ENCODE measurements around the gene NCOA7. TPM values are rescaled to one million over a fixed set of nuclear protein-coding genes. Genes with fewer than 3 reads are reported as not detected.
"Not testable (repeated sequence)": the region's sequence is repeated elsewhere in the genome, so short reads cannot be mapped to it uniquely, and the experiment has no call there.

NCOA7 gene
- total RNA-seq, 1 experiment from 2014 or later: 5.9 TPM

DNA sequence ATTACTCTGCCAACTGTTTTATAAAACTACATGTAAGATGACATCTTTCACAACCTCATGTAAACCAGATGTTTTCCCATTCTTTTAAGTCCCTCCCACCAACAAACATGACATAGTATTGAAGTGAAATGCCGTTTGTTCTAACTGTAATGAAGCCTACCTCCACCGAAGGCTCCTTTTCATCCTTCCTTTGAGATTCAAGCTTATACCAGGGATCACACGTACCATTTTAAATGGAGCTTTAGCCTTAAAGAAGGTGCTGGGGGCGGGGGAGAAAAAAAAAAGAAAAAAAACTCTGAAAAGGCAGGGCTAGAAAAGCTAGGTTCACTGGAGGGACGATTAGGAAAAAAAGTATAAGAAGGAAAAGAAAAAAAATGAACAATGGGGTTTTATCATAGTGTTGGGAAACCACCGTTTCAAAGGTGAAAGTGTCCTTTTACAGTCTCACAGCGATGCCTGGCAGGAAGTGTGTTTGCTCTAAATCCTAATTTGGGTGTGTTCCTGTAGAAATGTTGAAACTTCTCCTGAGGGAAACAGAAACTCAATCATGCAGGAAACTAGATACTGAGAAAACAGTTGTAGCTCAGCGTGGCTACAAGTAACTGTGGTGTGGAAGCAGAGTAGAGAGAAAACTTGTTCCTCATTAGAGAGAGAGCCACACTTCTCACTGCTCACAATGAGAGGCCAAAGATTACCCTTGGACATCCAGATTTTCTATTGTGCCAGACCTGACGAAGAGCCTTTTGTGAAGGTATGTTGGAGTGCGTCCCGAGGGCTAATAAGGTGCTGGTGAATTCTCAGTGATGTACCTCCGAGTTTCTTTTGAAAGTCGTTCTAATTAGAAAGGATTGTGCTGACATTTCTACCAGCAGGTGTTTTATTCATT lies 128.2 kb downstream of the NCOA7 start:
- DNase-seq (ENCODE audit: low spot score): peak; percentile 69

DNA sequence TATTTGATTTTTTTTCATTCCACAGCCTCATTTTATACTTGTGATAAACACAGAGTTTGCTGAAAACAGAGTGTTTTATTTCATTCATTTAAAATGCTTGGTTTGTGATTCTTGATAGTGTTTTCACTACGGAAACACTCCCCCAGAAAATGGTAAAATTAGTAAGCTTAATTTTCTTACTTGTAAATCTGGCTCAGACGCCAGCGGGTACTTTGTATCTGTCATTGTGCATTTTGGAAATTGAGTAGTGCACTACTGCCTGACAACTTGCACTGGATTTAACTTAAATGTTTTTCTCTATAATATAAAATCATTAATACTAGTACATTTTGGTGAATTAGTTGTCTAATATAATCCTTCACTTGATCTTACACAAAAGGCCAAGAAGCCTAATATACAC lies 128.9 kb downstream of the NCOA7 start:
- no peak for DNase-seq (ENCODE audit: low spot score)

DNA sequence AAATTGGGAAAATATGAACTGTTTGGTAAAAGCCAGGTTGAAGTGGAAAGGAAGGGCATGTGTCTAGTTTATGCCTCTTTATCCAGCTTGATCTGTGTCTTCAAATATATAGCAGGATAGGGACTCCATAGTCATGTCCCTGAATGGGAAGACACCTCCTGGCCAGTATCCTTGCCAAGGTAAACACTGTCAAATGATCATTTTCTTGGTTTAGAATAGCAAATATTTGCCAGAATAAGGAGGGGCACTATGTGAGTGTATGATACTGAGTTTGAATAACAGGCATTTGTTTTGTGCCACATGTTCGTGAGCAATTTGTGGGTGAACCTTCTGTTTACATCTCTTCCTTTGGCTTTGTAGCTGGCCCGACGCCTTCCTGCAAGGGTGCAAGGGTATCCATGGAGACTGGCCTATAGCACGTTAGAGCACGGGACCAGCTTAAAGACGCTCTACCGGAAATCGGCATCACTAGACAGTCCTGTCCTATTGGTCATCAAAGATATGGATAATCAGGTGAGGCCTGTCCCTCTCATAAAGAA lies 131.6 kb downstream of the NCOA7 start:
- DNase-seq (ENCODE audit: low spot score): no peak

DNA sequence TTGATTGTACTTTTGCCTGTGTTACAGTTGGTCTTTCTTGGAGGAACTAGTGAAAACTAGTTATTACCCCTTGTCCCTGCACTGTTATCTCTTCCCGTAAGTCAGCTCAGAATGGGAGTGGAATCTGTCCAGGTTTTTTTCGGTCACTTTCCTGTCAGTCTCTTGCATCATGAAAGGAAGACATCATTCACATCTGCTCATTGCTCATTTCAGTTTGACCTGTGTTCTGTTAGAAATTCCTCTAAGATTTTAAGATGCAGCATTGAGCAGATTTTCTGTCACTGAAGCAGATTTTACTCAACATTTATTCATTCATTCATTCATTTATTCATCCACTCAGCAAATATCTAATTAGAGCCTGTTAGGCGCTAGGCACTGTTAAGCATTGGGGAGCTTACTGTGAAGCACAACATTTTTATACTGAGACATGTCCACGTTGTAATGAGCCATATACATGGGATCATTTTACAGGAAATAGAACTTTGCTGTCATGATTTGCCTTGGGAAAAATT lies 132.7 kb downstream of the NCOA7 start:
- DNase-seq (ENCODE audit: low spot score): no peak

DNA sequence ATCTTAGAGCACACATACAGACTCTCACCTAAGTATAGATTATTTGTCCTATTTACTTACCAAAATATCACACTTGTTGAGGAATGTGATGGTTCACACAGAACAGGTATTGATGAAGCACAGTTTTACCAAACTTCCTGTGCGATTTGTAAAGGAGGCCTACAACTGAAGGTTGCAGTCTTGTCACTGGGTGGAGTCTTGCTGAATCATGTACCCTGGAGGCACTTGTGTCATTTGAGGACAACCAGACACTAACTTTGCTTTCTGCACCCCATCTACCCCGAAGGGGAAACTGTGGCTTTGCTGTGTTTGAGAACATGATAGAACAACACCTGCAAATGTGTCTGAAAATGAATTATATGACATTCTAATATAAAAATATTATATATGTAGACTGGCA lies 133.4 kb downstream of the NCOA7 start:
- peak; percentile 7 for DNase-seq (ENCODE audit: low spot score)

DNA sequence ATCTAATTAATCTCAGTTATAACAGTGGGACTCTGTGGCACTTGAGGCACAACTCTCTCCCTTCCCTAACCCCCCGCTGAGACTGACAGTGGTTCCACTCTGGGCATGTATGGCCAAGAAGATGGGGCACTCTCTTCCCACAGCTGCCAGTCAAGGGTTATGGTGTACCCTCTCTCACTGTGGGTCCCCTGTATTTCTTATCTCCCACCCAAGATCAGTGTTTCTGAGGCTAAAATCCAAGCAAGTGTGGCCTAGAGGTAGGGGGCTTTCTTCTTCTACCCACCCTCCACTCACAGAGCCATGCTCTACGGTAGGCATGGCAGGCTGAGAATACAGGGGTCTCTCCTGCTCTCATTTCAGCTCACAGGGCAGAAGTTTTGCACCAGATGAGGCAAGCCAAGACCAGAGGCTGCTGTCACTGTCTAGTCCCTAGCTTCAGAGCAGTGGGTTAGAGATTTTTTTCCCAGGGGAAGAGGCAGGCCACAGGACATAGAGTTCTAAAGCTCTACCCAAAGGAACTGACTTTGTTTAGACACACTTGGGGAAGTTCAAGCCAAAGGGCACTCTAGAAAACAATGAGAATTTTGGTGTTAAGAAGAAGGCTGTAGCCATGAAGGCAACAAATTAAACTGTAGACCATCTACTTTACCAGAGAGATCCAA lies 134.1 kb downstream of the NCOA7 start:
- no peak for DNase-seq (ENCODE audit: low spot score)

DNA sequence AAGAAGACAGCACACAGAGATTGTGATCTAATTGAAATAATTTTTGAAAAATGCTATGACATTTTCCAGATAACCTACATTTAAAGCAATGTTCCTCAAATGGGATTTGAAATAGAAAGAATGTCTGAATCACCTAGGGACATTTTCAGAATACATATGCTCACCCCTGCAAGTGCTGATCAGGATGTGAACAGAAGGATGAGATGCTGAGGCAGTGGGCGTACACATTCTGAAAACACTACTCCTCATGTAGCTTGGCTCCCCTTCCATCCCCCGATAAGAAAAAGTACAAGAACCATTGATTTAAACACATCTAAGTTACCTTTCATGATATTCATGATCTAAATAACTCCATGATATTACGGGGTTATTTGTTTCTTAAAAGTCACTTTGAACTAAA lies 136.0 kb downstream of the NCOA7 start:
- no peak for DNase-seq (ENCODE audit: low spot score)

DNA sequence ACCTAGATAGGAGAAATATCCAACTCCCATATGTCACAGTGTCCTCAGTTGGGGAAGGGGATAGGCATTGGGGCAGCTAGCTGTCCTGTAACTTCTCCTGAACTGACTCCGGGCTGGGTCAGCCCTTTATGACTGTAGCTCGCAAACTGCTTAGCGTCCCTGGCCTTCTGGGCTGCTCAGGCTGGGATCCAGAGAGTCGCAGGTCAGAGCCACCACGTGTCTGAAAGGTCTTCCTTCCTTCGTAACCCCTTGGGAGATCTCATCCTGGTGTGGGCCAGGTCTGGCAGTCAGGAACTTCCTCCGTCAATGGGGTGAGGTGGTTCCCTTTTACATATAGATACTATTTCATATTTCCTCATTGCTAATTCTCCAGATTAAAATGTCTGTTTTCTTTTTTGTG lies 137.0 kb downstream of the NCOA7 start:
- no peak for DNase-seq (ENCODE audit: low spot score)

DNA sequence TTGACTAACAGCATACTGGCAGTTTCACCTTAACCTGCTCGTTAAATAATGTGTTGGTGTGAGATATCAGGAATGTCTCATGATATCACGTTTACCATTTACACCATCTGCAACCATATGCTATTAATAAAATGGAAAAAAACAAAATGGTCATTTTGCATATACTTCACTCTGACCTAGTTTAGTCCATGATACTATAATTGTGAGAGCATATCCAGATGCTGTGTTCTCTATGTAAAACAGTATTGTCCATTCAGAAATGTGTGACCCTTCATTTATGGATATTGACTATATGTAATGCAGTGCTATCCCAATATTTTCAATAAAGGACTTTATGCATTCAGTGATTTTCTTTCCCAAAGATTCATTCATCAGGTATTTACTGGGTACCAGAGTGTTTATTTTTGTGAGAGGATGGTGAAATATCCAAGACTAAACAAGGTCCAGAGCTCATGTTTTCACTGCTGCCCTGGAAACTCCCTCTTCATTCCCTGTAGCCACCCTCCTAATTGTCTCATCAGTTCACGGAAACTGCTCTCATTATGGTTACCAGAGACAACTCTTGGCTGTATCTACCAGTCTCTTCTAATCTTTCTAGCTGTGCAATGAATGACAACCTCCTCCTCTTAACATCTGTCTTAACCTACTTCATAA lies 140.1 kb downstream of the NCOA7 start:
- DNase-seq (ENCODE audit: low spot score): no peak

DNA sequence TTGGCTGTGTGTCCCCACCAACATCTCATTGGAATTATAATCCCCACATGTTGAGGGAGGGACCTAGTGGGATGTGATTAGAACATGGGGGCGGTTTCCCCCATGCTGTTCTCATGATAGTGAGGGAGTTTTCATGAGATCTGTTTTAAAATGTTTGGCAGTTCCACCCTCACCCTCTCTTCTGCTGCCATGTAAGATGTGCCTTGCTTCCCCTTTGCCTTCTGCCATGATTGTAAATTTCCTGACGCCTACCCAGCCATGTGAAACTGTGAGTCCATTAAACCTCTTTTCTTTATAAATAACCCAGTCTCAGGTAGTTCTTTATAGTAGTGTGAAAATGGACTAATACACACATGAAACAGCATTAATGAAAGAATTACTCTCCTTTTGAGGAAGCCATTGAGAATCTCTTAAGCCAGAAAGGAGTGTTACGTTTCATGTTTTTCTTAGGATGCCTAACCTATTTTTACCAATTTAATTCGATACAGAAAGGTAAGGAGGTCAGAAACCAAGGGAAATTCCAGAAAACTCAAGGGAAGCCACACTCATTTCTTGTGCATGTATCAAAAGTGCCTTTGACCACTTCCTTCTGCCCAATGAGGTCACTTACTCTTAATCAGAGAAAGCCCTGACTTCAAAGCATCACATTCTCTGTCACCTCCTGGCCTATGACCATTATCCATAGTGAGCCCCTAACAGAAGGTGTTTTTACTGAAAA lies 141.1 kb downstream of the NCOA7 start:
- DNase-seq (ENCODE audit: low spot score): no peak

DNA sequence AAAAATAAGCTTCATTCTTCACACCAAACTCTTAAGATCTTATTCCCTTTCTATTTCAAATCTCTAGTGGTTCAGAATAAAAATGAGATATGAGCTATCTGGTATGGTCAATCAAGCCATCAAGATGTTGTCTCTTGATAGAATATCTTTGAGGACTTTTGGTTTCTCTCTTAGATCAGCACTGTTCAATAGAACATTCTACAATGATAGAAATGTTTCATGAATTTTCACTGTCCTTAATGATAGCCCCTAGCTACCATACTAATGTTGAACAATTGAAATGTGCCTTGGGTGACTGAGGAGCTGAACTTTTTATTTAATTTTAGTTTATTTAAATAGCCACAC lies 141.7 kb downstream of the NCOA7 start:
- DNase-seq (ENCODE audit: low spot score): no peak

DNA sequence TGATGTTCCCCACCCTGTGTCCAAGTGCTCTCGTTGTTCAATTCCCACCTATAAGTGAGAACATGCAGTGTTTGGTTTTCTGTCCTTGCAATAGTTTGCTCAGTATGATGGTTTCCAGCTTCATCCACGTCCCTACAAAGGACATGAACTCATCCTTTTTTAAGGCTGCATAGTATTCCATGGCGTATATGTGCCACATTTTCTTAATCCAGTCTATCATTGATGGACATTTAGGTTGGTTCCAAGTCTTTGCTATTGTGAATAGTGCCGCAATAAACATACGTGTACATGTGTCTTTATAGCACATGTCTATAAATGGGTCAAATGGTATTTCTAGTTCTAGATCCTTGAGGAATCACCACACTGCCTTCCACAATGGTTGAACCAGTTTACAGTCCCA lies 144.8 kb downstream of the NCOA7 start:
- not testable (repeated sequence) for DNase-seq (ENCODE audit: low spot score)

DNA sequence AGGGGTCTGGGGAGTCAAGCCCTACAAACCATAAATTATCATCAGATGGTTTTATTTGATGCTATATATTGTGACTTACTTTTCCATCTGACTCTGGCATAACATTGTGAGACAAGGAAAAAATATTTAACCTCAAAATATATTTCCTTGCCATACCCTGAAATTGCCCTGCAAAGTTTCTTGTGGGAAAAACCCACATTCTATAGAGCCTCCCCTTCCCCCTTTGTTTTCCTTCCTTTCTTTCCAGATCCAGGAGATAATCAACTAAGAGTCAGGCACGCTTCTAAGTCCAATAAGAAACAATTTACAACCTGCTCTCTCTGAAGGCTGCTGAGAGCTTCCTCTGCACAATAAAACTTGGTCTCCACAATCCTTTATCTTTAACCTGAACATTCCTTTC lies 148.3 kb downstream of the NCOA7 start:
- no peak for DNase-seq (ENCODE audit: low spot score)

DNA sequence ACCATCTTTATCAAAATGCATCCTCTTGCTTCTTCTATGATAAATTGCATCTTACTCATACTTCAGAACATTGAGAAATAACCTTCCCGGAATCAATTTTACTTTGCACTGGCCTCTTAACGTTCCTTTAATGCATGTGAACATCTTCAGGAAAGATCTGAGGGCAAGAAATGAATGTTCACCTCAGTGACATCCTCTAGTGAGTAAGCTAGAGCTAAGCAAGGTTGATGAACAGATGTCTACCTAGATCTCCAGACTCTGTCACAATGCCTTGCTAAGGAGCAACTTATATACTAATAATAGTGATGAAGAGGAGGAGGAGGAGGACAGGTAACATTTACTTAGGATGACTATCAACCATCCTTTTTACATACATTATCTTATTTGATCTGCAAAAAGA lies 149.0 kb downstream of the NCOA7 start:
- DNase-seq (ENCODE audit: low spot score): no peak

DNA sequence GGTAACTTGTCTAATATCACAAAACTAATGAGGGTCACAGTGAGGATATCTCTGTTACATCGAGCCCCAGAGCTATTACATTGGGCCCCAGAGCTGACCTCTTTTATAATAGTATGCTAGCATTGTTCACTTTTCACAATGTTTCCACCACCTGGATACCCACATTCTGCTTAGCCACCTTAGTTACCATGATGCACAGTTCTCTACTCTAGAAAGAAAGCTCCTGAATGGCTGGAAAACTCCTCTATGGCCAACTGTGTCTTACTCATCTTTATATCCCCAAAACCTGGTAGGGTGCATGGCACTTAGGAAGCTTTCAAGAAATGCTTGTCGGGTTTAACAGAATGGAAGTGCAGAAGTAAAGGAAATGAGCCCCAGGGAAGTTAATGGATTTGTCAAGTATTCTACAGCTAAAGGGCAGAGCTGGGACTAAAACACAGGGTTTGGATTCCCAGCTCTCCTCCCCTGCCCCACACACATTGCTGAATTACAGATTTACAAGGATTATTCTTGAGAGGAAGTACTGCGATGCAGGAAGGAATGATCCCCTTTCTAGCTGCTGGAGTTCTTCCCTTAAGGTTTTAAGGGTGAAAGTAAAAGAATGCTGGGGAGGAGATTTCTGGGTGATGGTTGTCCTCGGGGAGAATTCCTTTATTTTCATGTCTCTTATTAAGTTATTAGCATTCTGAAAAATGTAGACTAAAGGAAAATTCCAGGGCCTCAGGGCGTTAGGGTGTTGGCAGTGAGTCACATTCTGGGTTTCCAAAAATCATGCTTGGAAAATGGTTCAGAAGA lies 149.7 kb downstream of the NCOA7 start:
- peak; percentile 10 for DNase-seq (ENCODE audit: low spot score)

DNA sequence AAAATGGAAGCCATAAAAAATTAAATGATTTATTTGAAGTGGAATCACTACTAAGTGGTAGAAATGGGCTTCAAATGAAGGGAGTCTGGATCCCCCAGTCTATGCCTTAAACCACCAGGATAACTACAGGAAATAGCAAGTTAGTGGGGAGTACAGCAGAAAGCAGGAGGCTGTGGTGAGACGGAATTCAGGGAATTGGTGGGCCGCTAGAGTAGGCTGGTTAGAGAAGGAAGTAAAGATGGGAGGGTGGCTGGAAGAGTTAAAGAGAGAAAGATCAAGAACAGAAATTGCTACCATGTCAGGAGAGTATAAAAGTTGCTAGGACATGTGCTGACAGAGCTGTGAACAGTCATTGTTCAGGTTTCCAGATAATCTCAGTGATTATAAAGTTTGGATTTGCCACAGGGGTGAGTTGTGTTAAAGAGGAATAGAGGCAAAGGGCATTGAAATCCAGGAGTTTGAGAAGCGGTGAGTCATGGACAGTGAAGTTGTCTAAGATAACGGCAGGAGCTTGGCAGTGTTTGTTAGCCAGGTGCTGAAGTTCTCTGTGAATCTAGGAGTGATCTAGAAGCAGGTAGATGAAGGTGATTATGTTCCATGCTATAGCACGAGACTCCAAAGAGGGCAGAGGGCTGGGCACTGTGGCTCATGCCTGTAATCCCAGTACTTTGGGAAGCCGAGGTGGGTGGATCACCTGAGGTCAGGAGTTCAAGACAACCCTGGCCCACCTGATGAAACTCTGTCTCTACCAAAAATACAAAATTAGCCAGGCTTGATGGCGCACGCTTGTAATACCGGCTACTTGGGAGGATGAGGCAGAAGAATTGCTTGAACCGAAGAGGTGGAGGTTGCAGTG lies 152.1 kb downstream of the NCOA7 start:
- DNase-seq (ENCODE audit: low spot score): peak; percentile 48

DNA sequence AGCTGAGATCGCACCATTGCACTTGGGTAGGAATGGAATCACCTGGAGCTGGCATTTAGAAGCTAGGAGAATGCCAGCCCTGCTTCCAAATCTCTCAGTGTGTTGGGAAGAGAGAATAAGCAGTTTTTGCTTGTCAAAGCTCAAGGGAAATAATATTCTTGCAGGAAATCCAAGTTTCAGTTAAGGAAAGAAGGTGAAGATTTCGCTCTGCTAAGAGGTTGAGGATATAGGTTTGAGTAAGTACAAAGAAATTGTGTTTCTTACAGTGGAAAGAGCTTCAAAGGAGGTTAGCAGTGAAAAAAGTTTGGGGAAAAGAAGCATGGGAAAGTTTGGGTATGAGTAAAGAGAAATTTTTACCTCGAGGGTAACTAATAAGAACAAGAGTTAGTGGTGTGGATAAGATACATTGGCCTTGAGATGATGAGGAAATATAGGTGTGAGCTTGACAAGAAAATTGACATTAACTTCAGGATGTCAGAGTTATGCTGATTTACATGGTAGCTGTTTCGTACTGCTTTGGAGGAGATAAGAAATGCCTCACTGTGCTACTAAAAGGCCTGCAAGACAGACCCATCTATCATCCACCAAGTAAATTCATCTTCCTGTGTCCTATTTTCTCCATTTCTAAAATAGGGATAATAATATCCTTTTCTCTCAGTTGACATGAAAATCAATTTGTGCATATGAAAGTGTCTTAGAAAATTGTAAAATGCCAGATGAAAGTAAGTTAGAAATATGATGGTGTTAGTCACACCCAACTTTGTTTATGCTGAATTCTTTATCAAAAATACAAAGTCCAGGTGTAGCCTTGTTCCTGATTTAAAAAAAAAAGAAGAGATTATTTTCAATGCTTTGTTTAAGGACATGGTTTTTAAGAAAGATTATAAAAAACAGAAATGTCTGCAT lies 153.0 kb downstream of the NCOA7 start:
- DNase-seq (ENCODE audit: low spot score): no peak

DNA sequence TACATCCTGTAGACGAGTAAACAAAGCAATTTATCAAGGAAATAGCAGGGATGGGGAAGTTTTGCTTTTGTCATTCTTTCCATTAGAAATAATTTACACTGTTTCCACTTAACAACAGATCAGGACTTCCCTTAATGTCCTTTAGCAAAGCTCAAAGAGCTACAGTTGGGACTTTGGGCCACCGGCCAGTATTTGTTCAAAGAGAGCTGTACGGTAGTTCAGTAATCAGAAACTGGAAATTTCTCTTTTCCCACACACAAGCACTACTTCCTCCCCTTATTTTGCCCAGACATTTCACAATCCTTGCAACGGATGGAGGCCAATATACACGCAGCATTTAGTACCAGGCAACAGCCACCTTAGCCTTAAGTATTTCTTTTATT lies 153.7 kb downstream of the NCOA7 start:
- peak; percentile 40 for DNase-seq (ENCODE audit: low spot score)

DNA sequence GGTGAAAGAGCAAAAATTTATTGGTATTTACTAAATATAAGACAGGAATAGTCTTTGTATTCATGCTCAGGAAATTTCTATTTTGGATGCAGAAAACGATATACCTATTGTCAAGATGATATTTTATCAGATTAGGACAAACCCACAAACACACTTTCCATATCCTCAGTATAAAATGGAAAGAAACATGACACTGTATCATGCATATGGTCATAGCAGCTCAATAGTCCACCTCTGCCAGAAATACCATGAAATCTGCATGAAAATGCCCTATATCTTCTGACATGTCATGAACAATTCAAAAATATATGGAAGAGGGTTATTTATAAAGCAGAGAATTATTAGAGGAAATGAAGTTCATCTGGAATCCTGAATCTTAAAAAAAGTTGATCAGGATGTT lies 154.1 kb downstream of the NCOA7 start:
- no peak for DNase-seq (ENCODE audit: low spot score)

Measured in A172 (cell line).